Brain pericyte (primary cell): Measurements from ENCODE around the gene MCCD1.

ENCODE experiments used
- DNase-seq: peaks from one replicate; pipeline ENCODE4 v3.0.0-alpha.2; 2012; ENCODE audit warnings: low read depth, low spot score

Gene MCCD1

GRCh38 chr6:31569861-31570536 lies 41.2 kb downstream of the MCCD1 start:
- DNase-seq = no peak

DNA sequence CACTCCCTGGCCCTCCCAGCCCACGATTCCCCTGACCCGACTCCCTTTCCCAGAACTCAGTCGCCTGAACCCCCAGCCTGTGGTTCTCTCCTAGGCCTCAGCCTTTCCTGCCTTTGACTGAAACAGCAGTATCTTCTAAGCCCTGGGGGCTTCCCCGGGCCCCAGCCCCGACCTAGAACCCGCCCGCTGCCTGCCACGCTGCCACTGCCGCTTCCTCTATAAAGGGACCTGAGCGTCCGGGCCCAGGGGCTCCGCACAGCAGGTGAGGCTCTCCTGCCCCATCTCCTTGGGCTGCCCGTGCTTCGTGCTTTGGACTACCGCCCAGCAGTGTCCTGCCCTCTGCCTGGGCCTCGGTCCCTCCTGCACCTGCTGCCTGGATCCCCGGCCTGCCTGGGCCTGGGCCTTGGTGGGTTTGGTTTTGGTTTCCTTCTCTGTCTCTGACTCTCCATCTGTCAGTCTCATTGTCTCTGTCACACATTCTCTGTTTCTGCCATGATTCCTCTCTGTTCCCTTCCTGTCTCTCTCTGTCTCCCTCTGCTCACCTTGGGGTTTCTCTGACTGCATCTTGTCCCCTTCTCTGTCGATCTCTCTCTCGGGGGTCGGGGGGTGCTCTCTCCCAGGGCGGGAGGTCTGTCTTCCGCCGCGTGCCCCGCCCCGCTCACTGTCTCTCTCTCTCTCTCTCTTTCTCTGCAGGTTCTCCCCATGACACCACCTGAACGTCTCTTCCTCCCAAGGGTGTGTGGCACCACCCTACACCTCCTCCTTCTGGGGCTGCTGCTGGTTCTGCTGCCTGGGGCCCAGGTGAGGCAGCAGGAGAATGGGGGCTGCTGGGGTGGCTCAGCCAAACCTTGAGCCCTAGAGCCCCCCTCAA lies 43.5 kb downstream of the MCCD1 start, which contains the start of gene LTA:
Gene LTA, plus strand, starts transcription at position 249 of the 871 bp plus-strand sequence. Its CDS starts 454 bp downstream, at position 703.
- no peak for DNase-seq

DNA sequence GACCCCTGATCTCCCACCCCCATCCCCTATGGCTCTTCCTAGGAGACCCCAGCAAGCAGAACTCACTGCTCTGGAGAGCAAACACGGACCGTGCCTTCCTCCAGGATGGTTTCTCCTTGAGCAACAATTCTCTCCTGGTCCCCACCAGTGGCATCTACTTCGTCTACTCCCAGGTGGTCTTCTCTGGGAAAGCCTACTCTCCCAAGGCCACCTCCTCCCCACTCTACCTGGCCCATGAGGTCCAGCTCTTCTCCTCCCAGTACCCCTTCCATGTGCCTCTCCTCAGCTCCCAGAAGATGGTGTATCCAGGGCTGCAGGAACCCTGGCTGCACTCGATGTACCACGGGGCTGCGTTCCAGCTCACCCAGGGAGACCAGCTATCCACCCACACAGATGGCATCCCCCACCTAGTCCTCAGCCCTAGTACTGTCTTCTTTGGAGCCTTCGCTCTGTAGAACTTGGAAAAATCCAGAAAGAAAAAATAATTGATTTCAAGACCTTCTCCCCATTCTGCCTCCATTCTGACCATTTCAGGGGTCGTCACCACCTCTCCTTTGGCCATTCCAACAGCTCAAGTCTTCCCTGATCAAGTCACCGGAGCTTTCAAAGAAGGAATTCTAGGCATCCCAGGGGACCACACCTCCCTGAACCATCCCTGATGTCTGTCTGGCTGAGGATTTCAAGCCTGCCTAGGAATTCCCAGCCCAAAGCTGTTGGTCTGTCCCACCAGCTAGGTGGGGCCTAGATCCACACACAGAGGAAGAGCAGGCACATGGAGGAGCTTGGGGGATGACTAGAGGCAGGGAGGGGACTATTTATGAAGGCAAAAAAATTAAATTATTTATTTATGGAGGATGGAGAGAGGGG lies 44.7 kb downstream of the MCCD1 start:
- DNase-seq = no peak

GRCh38 chr6:31574106-31575061 lies 45.6 kb downstream of the MCCD1 start:
- no peak for DNase-seq

- DNase-seq = no peak
Observed at GRCh38 chr6:31575335-31575901, 46.7 kb downstream of the MCCD1 start, which contains the start of gene TNF. TSS of gene TNF (plus strand) at chr6:31575565. CDS start at chr6:31575742, 177 bp downstream.

DNA sequence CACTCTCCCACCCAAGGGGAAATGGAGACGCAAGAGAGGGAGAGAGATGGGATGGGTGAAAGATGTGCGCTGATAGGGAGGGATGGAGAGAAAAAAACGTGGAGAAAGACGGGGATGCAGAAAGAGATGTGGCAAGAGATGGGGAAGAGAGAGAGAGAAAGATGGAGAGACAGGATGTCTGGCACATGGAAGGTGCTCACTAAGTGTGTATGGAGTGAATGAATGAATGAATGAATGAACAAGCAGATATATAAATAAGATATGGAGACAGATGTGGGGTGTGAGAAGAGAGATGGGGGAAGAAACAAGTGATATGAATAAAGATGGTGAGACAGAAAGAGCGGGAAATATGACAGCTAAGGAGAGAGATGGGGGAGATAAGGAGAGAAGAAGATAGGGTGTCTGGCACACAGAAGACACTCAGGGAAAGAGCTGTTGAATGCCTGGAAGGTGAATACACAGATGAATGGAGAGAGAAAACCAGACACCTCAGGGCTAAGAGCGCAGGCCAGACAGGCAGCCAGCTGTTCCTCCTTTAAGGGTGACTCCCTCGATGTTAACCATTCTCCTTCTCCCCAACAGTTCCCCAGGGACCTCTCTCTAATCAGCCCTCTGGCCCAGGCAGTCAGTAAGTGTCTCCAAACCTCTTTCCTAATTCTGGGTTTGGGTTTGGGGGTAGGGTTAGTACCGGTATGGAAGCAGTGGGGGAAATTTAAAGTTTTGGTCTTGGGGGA lies 47.4 kb downstream of the MCCD1 start:
- no peak for DNase-seq

DNA sequence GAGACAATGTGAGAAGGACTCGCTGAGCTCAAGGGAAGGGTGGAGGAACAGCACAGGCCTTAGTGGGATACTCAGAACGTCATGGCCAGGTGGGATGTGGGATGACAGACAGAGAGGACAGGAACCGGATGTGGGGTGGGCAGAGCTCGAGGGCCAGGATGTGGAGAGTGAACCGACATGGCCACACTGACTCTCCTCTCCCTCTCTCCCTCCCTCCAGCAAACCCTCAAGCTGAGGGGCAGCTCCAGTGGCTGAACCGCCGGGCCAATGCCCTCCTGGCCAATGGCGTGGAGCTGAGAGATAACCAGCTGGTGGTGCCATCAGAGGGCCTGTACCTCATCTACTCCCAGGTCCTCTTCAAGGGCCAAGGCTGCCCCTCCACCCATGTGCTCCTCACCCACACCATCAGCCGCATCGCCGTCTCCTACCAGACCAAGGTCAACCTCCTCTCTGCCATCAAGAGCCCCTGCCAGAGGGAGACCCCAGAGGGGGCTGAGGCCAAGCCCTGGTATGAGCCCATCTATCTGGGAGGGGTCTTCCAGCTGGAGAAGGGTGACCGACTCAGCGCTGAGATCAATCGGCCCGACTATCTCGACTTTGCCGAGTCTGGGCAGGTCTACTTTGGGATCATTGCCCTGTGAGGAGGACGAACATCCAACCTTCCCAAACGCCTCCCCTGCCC lies 48.3 kb downstream of the MCCD1 start:
- no peak for DNase-seq

- DNase-seq = no peak
Observed at GRCh38 chr6:31577579-31577966, 48.8 kb downstream of the MCCD1 start.

GRCh38 chr6:31578184-31579118 lies 49.7 kb downstream of the MCCD1 start:
- DNase-seq = no peak

DNA sequence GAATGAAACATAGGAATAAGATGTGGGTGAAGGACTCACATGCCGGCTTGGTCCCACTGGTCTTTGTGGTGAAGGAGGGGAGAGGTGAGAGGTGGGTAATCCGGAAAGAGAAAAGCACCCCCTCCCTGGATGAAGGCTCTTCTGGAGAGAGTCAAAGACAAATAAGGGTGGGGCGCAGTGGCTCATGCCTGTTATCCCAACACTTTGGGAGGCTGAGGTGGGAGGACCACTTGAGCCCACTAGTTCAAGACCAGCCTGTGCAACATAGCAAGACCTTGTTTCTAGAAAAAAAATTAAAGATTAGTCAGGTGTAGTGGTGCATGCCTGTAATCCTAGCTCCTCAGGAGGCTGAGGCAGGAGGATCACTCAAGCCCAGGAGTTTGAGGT lies 50.4 kb downstream of the MCCD1 start:
- DNase-seq = no peak
